ENCODE data around the gene INO80D. TPM values are rescaled to one million over a fixed set of nuclear protein-coding genes. Genes with fewer than 3 reads are reported as not detected.

INO80D gene
- total RNA-seq, 2 donors from 2014 or later: 27.6 to 35.2 TPM

- Histone ChIP-seq H3K4me1 (ENCODE audit: control insufficient read depth, insufficient read depth, low read length) (no peaks in the 10 kb centered on the region), H3K27me3 (ENCODE audit: control insufficient read depth, insufficient read depth, low read length, poor library complexity, severe bottlenecking) (no peaks in the 10 kb centered on the region), H3K36me3 (ENCODE audit: control insufficient read depth, insufficient read depth, low read length) (no peaks in the 10 kb centered on the region), H3K9me3 (ENCODE audit: control insufficient read depth, low read length) (peaks cover under 1% of the 10 kb centered on the region), H3K4me3 (ENCODE audit: low read length) (no peak overlapping the region), H3K9ac (ENCODE audit: extremely low read depth, low read length, poor library complexity, severe bottlenecking) (no peak overlapping the region), H3K27ac (ENCODE audit: low read depth, low read length) (no peak overlapping the region)
- no peak overlapping the region for H3K27ac Mint-ChIP-seq
- no peaks in the 10 kb centered on the region for H3K4me1 Mint-ChIP-seq
- no peaks in the 10 kb centered on the region for H3K27me3 Mint-ChIP-seq (ENCODE audit: insufficient read depth)
- H3K36me3 Mint-ChIP-seq (ENCODE audit: low read depth): peaks cover 6% of the 10 kb centered on the region
- TF ChIP-seq CTCF (conservative IDR thresholded peaks at IDR 0.05): no peak
- peaks cover 28% of the 10 kb centered on the region for H3K9me3 Mint-ChIP-seq
- no peak overlapping the region for H3K4me3 Mint-ChIP-seq
- no peak for DNase-seq
- WGBS, 2 experiments (ENCODE audit: insufficient coverage in 1 of 2, insufficient read length in 1 of 2): 74 to 76% methylated on average over 8 to 11 of the region's 11 CpGs
Measured at GRCh38 chr2:205957452-205958154, 128.4 kb downstream of the INO80D start.

GRCh38 chr2:205954707-205955106 lies 131.3 kb downstream of the INO80D start:
- Histone ChIP-seq H3K4me1 (ENCODE audit: control insufficient read depth, insufficient read depth, low read length) (no peaks in the 10 kb centered on the region), H3K4me3 (ENCODE audit: low read length) (no peak overlapping the region), H3K27me3 (ENCODE audit: control insufficient read depth, insufficient read depth, low read length, poor library complexity, severe bottlenecking) (no peaks in the 10 kb centered on the region), H3K9ac (ENCODE audit: extremely low read depth, low read length, poor library complexity, severe bottlenecking) (no peak overlapping the region), H3K36me3 (ENCODE audit: control insufficient read depth, insufficient read depth, low read length) (no peaks in the 10 kb centered on the region), H3K9me3 (ENCODE audit: control insufficient read depth, low read length) (peaks cover 12% of the 10 kb centered on the region), H3K27ac (ENCODE audit: low read depth, low read length) (no peak overlapping the region)
- Mint-ChIP-seq H3K36me3 (ENCODE audit: low read depth) (peaks cover 6% of the 10 kb centered on the region), H3K27me3 (ENCODE audit: insufficient read depth) (no peaks in the 10 kb centered on the region), H3K9me3 (peaks cover 39% of the 10 kb centered on the region), H3K4me3 (no peak overlapping the region), H3K27ac (no peak overlapping the region), H3K4me1 (no peaks in the 10 kb centered on the region)
- no peak for DNase-seq
- 64 to 81% methylated on average over 4 to 5 of the region's 5 CpGs for WGBS, 2 experiments (ENCODE audit: insufficient coverage in 1 of 2, insufficient read length in 1 of 2)
- TF ChIP-seq CTCF (conservative IDR thresholded peaks at IDR 0.05): no peak

- DNase-seq: no peak
- Mint-ChIP-seq H3K27me3 (ENCODE audit: insufficient read depth) (peaks cover 7% of the 10 kb centered on the region), H3K9me3 (peaks cover 39% of the 10 kb centered on the region), H3K4me1 (no peaks in the 10 kb centered on the region), H3K36me3 (ENCODE audit: low read depth) (peaks cover 6% of the 10 kb centered on the region), H3K4me3 (no peak overlapping the region), H3K27ac (no peak overlapping the region)
- Histone ChIP-seq H3K9me3 (ENCODE audit: control insufficient read depth, low read length) (peaks cover 12% of the 10 kb centered on the region), H3K4me1 (ENCODE audit: control insufficient read depth, insufficient read depth, low read length) (no peaks in the 10 kb centered on the region), H3K9ac (ENCODE audit: extremely low read depth, low read length, poor library complexity, severe bottlenecking) (no peak overlapping the region), H3K27me3 (ENCODE audit: control insufficient read depth, insufficient read depth, low read length, poor library complexity, severe bottlenecking) (peaks cover 3% of the 10 kb centered on the region), H3K4me3 (ENCODE audit: low read length) (no peak overlapping the region), H3K36me3 (ENCODE audit: control insufficient read depth, insufficient read depth, low read length) (no peaks in the 10 kb centered on the region), H3K27ac (ENCODE audit: low read depth, low read length) (no peak overlapping the region)
- TF ChIP-seq CTCF (conservative IDR thresholded peaks at IDR 0.05): no peak
- WGBS, 2 experiments (ENCODE audit: insufficient coverage in 1 of 2, insufficient read length in 1 of 2): 67 to 89% methylated on average over 1 to 2 of the region's 2 CpGs
Measured at GRCh38 chr2:205952282-205952681, 133.7 kb downstream of the INO80D start.
